MCF 10A (cell line): ENCODE results near the gene PCCA. TPM values are rescaled to one million over a fixed set of nuclear protein-coding genes. Genes with fewer than 3 reads are reported as not detected.

Experiments used
- BruUV-seq: library from RNA; stranded (reverse); fragments of 400-500 nt; replicated peaks from 2 replicates; lab custom pipeline; 2021; lab: Mats Ljungman, UMichigan
- CTCF ChIA-PET: fragments of 300-600 bp; sonication (Branson Sonifier 250); formaldehyde crosslinking; extraction: SDS; loops from one replicate; lab custom pipeline; 2021; ENCODE audit warnings: antibody characterized with exemption, inconsistent platforms; lab: Yijun Ruan, JAX
- POLR2A ChIA-PET: fragments of 300-600, 350-650 bp; sonication (Branson Sonifier 250); formaldehyde crosslinking; extraction: SDS; loops from one replicate; lab custom pipeline; 2020; ENCODE audit warnings: antibody characterized with exemption, inconsistent platforms; lab: Yijun Ruan, JAX
- DNase-seq: peaks from one replicate; pipeline ENCODE4 v3.0.0-alpha.2; 2018; ENCODE audit not compliant: unreplicated experiment
- H3K27ac Mint-ChIP-seq: one replicate; pipeline ENCODE4 v1.8.0; 2022; ENCODE audit warnings: mild to moderate bottlenecking, low read depth, mixed read lengths; ENCODE audit not compliant: unreplicated experiment
- H3K27me3 Mint-ChIP-seq: one replicate; pipeline ENCODE4 v1.8.0; 2022; ENCODE audit warnings: mixed read lengths; ENCODE audit not compliant: insufficient read depth, unreplicated experiment
- H3K36me3 Mint-ChIP-seq: one replicate; pipeline ENCODE4 v1.8.0; 2022; ENCODE audit warnings: mild to moderate bottlenecking, moderate library complexity, mixed read lengths; ENCODE audit not compliant: insufficient read depth, unreplicated experiment
- H3K4me1 Mint-ChIP-seq: one replicate; pipeline ENCODE4 v1.8.0; 2022; ENCODE audit warnings: mixed read lengths; ENCODE audit not compliant: insufficient read depth, unreplicated experiment
- H3K4me3 Mint-ChIP-seq: one replicate; pipeline ENCODE4 v1.8.0; 2022; ENCODE audit warnings: mild to moderate bottlenecking, moderate library complexity, mixed read lengths; ENCODE audit not compliant: unreplicated experiment
- H3K9me3 Mint-ChIP-seq: one replicate; pipeline ENCODE4 v1.8.0; 2022; ENCODE audit warnings: mixed read lengths; ENCODE audit not compliant: unreplicated experiment
- intact Hi-C: fragments of 100-400 bp; cut with micrococcal nuclease; formaldehyde crosslinking; loops from 2 replicates; pipeline ENCODE4 v1.14.1; 2022
- total RNA-seq: library from RNA; stranded (reverse); gene quantifications from 2 replicates; pipeline ENCODE4 v1.2.3, GENCODE V29; 2022
- TF ChIP-seq, protein P1 (sequence below): fragments of 200-600 bp; IDR thresholded peaks from one replicate; pipeline ENCODE4 v1.8.0; 2022; ENCODE audit warnings: antibody characterized with exemption, mild to moderate bottlenecking; ENCODE audit not compliant: unreplicated experiment

The PCCA gene
- total RNA-seq, 1 experiment from 2014 or later, result 23.4 TPM

DNA sequence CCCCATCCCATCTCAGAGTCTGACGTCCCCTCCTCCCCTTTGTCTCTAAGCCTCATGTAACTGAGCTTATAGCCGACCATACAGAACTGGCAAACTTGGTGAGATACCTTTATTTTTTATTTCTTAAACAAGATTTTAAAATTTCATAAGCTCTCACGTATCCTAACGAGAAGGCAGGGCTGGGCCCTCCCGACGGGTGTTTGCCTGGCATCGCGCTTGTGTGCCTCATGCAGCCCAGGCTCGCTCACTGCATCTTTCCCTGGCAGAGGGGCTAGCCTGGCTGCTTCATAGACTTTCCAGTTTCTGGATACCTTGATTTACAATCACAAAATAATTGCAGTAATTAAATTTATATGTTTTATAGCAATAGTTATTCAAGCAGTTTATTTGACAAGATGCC lies 430.7 kb downstream of the PCCA start:
- H3K27me3 Mint-ChIP-seq, result no peaks in the 10 kb centered on the region
- intact Hi-C loops, result loop anchor here (5.0 to 10.0 kb wide), 2 partner anchors 365 to 537 kb away; partner anchors contain the start of gene ZIC2
- POLR2A ChIA-PET, result no interaction called here
- no TSS peak for BruUV-seq
- CTCF ChIA-PET, result interaction anchor here (0.5 kb wide), 1 partner anchor 1066 kb away, joined by 3 read pairs; no protein-coding TSS in a partner anchor
- no peak for DNase-seq
- no peaks in the 10 kb centered on the region for H3K36me3 Mint-ChIP-seq
- H3K4me1 Mint-ChIP-seq, result peaks cover 2% of the 10 kb centered on the region
- TF ChIP-seq, protein P1, sequence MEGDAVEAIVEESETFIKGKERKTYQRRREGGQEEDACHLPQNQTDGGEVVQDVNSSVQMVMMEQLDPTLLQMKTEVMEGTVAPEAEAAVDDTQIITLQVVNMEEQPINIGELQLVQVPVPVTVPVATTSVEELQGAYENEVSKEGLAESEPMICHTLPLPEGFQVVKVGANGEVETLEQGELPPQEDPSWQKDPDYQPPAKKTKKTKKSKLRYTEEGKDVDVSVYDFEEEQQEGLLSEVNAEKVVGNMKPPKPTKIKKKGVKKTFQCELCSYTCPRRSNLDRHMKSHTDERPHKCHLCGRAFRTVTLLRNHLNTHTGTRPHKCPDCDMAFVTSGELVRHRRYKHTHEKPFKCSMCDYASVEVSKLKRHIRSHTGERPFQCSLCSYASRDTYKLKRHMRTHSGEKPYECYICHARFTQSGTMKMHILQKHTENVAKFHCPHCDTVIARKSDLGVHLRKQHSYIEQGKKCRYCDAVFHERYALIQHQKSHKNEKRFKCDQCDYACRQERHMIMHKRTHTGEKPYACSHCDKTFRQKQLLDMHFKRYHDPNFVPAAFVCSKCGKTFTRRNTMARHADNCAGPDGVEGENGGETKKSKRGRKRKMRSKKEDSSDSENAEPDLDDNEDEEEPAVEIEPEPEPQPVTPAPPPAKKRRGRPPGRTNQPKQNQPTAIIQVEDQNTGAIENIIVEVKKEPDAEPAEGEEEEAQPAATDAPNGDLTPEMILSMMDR, result no peak
- no peaks in the 10 kb centered on the region for H3K9me3 Mint-ChIP-seq
- no peak overlapping the region for H3K27ac Mint-ChIP-seq
- no peak overlapping the region for H3K4me3 Mint-ChIP-seq

DNA sequence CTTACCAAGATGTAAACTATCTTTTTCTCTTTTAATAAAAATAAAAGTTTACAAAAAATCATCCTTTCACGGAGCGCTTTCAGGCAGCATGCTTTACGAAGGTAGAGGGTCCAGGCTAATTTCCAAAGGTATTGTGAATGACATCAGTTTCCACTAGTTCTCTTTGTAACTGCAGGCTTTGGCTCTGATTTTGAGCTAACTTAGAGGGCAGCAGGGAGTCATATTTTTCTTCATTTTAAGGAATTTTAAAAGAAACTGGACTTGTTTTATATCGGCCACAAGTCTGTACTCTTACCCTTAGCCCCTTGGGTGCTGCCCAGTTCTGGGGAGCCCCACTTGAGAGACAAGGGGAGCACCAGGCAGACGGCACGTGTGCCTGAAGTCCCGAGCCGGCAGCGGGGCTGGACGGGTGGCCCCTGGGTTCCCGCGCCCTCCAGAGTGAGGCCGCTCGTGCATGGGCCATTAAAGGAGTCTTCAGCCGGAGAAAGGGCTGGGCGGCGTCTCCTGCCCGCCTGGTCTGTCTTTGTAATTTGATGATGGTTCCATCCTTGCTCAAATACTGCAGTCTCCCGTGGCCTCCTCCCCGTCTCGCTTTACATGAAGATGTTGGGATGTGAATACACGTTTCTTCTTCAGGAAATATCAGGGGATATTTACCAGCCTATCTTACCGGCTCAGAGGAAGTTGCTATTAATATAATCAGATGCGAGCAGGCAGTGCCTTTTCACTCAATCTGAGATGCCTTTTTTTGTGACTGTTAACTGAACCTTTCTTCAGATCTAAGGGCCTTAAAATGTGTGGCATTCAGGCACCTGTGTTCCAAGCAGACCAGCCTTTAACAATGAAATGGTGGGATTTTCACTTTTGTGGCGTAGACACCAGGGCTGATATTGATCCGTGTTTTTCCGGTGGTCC lies 432.3 kb downstream of the PCCA start:
- DNase-seq, result no peak
- no TSS peak for BruUV-seq
- Mint-ChIP-seq H3K27ac (no peak overlapping the region), H3K36me3 (no peaks in the 10 kb centered on the region), H3K9me3 (no peaks in the 10 kb centered on the region), H3K27me3 (no peaks in the 10 kb centered on the region), H3K4me1 (no peaks in the 10 kb centered on the region), H3K4me3 (no peak overlapping the region)
- POLR2A ChIA-PET, result interaction anchor here (0.7 kb wide), 1 partner anchor 539 kb away, joined by 5 read pairs; no protein-coding TSS in a partner anchor
- intact Hi-C loops, result no loop called here
- CTCF ChIA-PET, result interaction anchor here (1.0 to 1.2 kb wide), 2 partner anchors 605 to 606 kb away, joined by 3 to 4 read pairs; no protein-coding TSS in a partner anchor
- TF ChIP-seq, protein P1, result no peak

GRCh38 chr13:100521851-100522617 lies 433.1 kb downstream of the PCCA start:
- no peak overlapping the region for H3K27ac Mint-ChIP-seq
- intact Hi-C loops, result no loop called here
- H3K36me3 Mint-ChIP-seq, result no peaks in the 10 kb centered on the region
- BruUV-seq, result no TSS peak
- no peak overlapping the region for H3K4me3 Mint-ChIP-seq
- H3K4me1 Mint-ChIP-seq, result no peaks in the 10 kb centered on the region
- POLR2A ChIA-PET, result no interaction called here
- CTCF ChIA-PET, result interaction anchor here (1.0 to 1.2 kb wide), 2 partner anchors 606 to 607 kb away, joined by 3 to 4 read pairs; no protein-coding TSS in a partner anchor
- no peak for DNase-seq
- TF ChIP-seq, protein P1, result no peak
- no peaks in the 10 kb centered on the region for H3K9me3 Mint-ChIP-seq
- no peaks in the 10 kb centered on the region for H3K27me3 Mint-ChIP-seq
